Measurements from ENCODE around the gene FGF18. TPM values are rescaled to one million over a fixed set of nuclear protein-coding genes. Genes with fewer than 3 reads are reported as not detected.

Gene FGF18
- total RNA-seq, 1 donor from 2014 or later = not detected

GRCh38 chr5:171437286-171437821 lies 17.9 kb downstream of the FGF18 start:
- intact Hi-C loops (cut with micrococcal nuclease) = no loop called here

- intact Hi-C loops (cut with micrococcal nuclease) = no loop called here
These were observed 19.3 kb downstream of the FGF18 start for GRCh38 chr5:171438738-171439137.

- intact Hi-C loops (cut with micrococcal nuclease) = no loop called here
These were observed 21.9 kb downstream of the FGF18 start for GRCh38 chr5:171441246-171441791.

- intact Hi-C loops (cut with micrococcal nuclease) = no loop called here
These were observed 23.0 kb downstream of the FGF18 start for GRCh38 chr5:171442287-171443042.

- intact Hi-C loops (cut with micrococcal nuclease) = no loop called here
These were observed 25.1 kb downstream of the FGF18 start for GRCh38 chr5:171444582-171444981.

- intact Hi-C loops (cut with micrococcal nuclease) = no loop called here
These were observed 26.4 kb downstream of the FGF18 start for GRCh38 chr5:171445644-171446516.

GRCh38 chr5:171447226-171447625 lies 27.8 kb downstream of the FGF18 start:
- intact Hi-C loops (cut with micrococcal nuclease) = no loop called here

- intact Hi-C loops (cut with micrococcal nuclease) = no loop called here
These were observed 30.0 kb downstream of the FGF18 start for GRCh38 chr5:171449426-171449825.

- intact Hi-C loops (cut with micrococcal nuclease) = no loop called here
These were observed 31.2 kb downstream of the FGF18 start for GRCh38 chr5:171450423-171451331.

GRCh38 chr5:171451421-171451820 lies 32.0 kb downstream of the FGF18 start:
- intact Hi-C loops (cut with micrococcal nuclease) = no loop called here

GRCh38 chr5:171453056-171453725 lies 33.7 kb downstream of the FGF18 start:
- intact Hi-C loops (cut with micrococcal nuclease) = no loop called here

- intact Hi-C loops (cut with micrococcal nuclease) = no loop called here
These were observed 34.5 kb downstream of the FGF18 start for GRCh38 chr5:171453988-171454387.

GRCh38 chr5:171454549-171454948 lies 35.1 kb downstream of the FGF18 start:
- intact Hi-C loops (cut with micrococcal nuclease) = no loop called here

GRCh38 chr5:171455522-171455921 lies 36.1 kb downstream of the FGF18 start:
- intact Hi-C loops (cut with micrococcal nuclease) = no loop called here

- intact Hi-C loops (cut with micrococcal nuclease) = no loop called here
These were observed 37.9 kb downstream of the FGF18 start for GRCh38 chr5:171457208-171457981.

GRCh38 chr5:171459839-171460238 lies 40.4 kb downstream of the FGF18 start:
- intact Hi-C loops (cut with micrococcal nuclease) = no loop called here

GRCh38 chr5:171462136-171462927 lies 42.9 kb downstream of the FGF18 start:
- intact Hi-C loops (cut with micrococcal nuclease) = no loop called here

All from T-helper 1 cell treated with Interleukin-12 subunit alpha and Interleukin-12 subunit beta and Interleukin-4 antibody, amounts not matched to agents 30 ng/mL and 1 ng/mL, for 36 hours (primary cell).